ENCODE measurements around the gene PLA2G7.

GRCh38 chr6:46746696-46747095 lies 11.5 kb upstream of the PLA2G7 start, which contains the start of gene ANKRD66:
- TF ChIP-seq, protein P1, sequence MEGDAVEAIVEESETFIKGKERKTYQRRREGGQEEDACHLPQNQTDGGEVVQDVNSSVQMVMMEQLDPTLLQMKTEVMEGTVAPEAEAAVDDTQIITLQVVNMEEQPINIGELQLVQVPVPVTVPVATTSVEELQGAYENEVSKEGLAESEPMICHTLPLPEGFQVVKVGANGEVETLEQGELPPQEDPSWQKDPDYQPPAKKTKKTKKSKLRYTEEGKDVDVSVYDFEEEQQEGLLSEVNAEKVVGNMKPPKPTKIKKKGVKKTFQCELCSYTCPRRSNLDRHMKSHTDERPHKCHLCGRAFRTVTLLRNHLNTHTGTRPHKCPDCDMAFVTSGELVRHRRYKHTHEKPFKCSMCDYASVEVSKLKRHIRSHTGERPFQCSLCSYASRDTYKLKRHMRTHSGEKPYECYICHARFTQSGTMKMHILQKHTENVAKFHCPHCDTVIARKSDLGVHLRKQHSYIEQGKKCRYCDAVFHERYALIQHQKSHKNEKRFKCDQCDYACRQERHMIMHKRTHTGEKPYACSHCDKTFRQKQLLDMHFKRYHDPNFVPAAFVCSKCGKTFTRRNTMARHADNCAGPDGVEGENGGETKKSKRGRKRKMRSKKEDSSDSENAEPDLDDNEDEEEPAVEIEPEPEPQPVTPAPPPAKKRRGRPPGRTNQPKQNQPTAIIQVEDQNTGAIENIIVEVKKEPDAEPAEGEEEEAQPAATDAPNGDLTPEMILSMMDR (IDR thresholded peaks at IDR 0.05), result no peak
- TF ChIP-seq EP300 (IDR thresholded peaks at IDR 0.05), result no peak

Data from ovary (tissue), 3 donors.